H1 (cell line): Measurements from ENCODE around the gene FOXI1.

ENCODE experiments used
- BACH1 ChIP-seq: IDR thresholded peaks from 2 replicates; pipeline ENCODE4 v1.6.1; 2012; ENCODE audit warnings: low read length, improper control_type of control experiment
- EZH2 ChIP-seq: fragments of 200-600 bp; sonication (generic); IDR thresholded peaks from 2 replicates; pipeline ENCODE4 v1.7.1; 2012; ENCODE audit warnings: low read depth, mild to moderate bottlenecking, moderate library complexity, low read length, inconsistent platforms; ENCODE audit not compliant: severe bottlenecking
- KDM1A ChIP-seq: fragments of 200-600, 300-600 bp; sonication (generic); IDR thresholded peaks from 2 replicates; pipeline ENCODE4 v1.7.1; 2016; ENCODE audit warnings: mild to moderate bottlenecking, low read length, borderline replicate concordance
- MAFK ChIP-seq: IDR thresholded peaks from 2 replicates; pipeline ENCODE4 v1.6.1; 2012; ENCODE audit warnings: low read depth, mild to moderate bottlenecking, improper control_type of control experiment, low read length
- SRF ChIP-seq: IDR thresholded peaks from 2 replicates; pipeline ENCODE4 v1.6.1; 2011; ENCODE audit warnings: mild to moderate bottlenecking, low read depth, low read length, moderate library complexity
- TCF12 ChIP-seq: IDR thresholded peaks from 2 replicates; pipeline ENCODE4 v1.6.1; 2011; ENCODE audit warnings: low read depth, mild to moderate bottlenecking, low read length
- TF ChIP-seq, protein P1 (sequence below), 3 experiments: IDR thresholded peaks; 1 replicate in 2 of 3; 2 replicates in 1 of 3; pipeline versions ENCODE4 v1.5.1 to v1.6.1; 2011; ENCODE audit warnings: low read length in 3 of 3, mild to moderate bottlenecking in 3 of 3, inconsistent platforms in 2 of 3, low read depth in 1 of 3, moderate library complexity in 1 of 3; ENCODE audit not compliant: insufficient read depth in 1 of 3; ENCODE audit errors: control extremely low read depth in 1 of 3

DNA sequence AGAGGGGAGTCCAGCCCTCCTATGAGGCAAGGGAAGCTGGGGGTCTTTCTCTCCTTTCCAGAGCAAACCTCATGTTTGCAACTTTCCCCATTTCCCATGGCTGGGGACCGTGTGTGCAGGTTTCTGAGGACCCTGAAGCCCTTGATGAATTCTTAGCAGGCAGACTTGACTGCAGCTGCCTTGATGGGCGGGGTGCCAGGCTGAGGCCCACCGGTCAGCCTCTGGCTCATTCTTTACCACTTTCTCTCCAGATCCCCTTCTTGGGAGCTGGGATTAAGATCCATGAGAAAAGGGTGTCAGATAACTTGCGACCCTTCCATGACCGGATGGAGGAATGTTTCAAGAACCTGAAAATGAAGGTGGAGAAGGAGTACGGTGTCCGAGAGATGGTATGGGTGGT is 30.0 kb upstream of the FOXI1 start:
- TF ChIP-seq, protein P1, sequence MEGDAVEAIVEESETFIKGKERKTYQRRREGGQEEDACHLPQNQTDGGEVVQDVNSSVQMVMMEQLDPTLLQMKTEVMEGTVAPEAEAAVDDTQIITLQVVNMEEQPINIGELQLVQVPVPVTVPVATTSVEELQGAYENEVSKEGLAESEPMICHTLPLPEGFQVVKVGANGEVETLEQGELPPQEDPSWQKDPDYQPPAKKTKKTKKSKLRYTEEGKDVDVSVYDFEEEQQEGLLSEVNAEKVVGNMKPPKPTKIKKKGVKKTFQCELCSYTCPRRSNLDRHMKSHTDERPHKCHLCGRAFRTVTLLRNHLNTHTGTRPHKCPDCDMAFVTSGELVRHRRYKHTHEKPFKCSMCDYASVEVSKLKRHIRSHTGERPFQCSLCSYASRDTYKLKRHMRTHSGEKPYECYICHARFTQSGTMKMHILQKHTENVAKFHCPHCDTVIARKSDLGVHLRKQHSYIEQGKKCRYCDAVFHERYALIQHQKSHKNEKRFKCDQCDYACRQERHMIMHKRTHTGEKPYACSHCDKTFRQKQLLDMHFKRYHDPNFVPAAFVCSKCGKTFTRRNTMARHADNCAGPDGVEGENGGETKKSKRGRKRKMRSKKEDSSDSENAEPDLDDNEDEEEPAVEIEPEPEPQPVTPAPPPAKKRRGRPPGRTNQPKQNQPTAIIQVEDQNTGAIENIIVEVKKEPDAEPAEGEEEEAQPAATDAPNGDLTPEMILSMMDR (IDR thresholded peaks at IDR 0.05; ENCODE audit: control extremely low read depth in 1 of 3, insufficient read depth in 1 of 3, low read depth in 1 of 3, low read length in 3 of 3) = no peak
- TF ChIP-seq MAFK (no peak), TCF12 (no peak), EZH2 (no peak), SRF (no peak), BACH1 (no peak), KDM1A (no peak)
